Measurements from ENCODE around the gene PLCL1.

PLCL1 gene

GRCh38 chr2:197888321-197888720 is 83.9 kb downstream of the PLCL1 start:
- DNase-seq (ENCODE audit: low read depth in 2 of 2): no peak

- no peak for DNase-seq (ENCODE audit: low read depth in 2 of 2)
These were observed 84.6 kb downstream of the PLCL1 start for GRCh38 chr2:197889041-197889440.

DNA sequence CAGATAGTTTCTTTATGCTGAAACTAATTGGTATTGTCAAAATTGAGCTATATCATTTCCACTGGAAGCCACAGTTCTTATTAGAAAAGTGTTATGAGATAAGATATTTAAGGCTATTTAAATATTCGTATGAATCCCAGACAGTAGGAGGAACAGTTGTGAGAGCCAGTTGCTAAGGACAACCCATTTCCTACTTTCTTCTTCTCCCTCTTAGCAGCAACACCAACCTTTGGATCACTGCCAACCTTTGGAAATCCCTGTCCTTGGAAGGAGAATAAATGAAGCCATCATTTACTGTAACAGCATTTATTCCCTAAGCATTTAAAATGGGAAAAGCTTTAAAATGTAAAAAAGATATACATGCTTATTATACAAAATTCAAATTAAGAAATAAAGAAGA is 85.8 kb downstream of the PLCL1 start:
- DNase-seq (ENCODE audit: low read depth in 2 of 2): no peak

DNA sequence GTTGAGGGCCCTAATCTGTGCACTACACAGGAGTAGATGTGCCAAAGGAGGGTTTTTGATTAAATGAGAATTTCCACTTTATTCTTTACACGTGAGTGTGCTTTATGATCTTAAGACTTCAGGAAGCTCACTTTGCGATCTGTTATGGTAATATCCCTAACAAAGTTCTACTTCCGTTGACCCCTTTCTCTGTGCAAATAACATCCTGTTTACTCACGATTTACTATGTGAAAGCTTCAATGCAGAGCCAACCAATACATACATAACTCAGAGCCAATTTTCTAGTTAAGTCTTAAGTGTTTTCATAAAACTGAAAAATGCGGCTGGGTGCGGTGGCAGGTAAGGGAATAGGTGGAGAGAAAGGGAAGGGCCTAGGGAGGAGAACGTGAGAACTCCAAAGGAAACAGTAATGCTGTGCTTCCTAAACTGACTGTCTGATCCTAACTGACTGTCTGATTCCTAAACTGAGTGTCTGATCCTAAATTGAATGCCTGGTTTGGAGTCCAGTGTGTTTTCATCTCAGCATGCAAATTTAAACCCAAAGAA is 87.6 kb downstream of the PLCL1 start:
- DNase-seq (ENCODE audit: low read depth in 2 of 2): no peak

GRCh38 chr2:197893403-197894177 is 89.2 kb downstream of the PLCL1 start:
- DNase-seq (ENCODE audit: low read depth in 2 of 2): no peak

GRCh38 chr2:197894751-197895274 is 90.4 kb downstream of the PLCL1 start:
- no peak for DNase-seq (ENCODE audit: low read depth in 2 of 2)

DNA sequence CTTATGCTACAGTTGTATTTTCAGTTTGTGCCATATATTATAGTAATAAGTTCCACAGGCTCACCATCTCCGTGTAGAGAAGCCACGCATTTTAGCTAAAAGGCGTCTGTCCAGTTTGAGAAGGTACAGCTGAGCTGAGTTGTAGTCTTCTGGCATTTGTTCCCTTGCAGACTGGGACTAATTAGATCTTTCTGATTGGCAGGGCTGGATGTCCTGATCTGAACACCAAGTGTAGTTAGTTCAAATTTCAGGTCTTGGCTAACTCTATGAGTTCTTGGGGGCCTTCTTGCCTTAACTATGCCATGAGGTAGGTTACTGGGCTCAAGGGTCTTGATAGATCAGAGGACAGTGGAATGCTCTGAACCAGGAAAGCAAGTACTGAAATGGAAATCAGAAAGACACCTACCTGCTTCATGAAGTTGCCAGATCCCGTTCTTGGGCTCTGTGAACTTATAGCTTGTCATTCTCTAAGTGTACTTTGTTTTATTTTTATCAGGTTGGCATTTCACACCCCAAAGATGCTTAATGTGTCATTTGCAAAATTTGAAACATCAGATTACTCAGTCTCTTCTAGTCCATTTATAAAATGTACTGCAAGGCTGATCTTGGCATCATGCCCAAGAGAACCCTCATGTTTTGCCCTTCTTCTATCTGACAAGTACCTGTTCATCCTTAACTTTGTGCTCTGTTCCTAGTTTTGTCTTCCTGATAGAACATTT is 93.7 kb downstream of the PLCL1 start:
- no peak for DNase-seq (ENCODE audit: low read depth in 2 of 2)

- DNase-seq (ENCODE audit: low read depth in 2 of 2): no peak
These were observed 100.1 kb downstream of the PLCL1 start for GRCh38 chr2:197904446-197904845.

DNA sequence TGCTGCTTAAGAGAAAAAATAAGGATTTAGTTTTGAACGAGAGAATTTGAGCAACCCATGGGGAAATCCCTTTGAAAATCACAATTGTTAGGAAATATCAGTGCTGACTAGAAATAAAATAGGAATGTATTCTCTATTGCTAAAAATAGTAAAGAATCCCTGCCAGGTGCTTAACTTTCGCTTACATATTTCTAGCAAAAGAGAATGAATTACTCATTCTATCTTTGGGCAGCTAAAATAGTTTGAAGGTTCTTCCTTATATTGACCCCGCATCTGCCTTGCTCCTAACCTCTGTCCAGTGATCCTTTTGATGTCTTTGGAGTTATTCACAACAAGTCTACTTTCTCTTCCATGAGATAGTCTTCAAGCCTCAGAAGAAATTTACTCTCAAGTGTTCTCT is 103.8 kb downstream of the PLCL1 start:
- DNase-seq (ENCODE audit: low read depth in 2 of 2): no peak

DNA sequence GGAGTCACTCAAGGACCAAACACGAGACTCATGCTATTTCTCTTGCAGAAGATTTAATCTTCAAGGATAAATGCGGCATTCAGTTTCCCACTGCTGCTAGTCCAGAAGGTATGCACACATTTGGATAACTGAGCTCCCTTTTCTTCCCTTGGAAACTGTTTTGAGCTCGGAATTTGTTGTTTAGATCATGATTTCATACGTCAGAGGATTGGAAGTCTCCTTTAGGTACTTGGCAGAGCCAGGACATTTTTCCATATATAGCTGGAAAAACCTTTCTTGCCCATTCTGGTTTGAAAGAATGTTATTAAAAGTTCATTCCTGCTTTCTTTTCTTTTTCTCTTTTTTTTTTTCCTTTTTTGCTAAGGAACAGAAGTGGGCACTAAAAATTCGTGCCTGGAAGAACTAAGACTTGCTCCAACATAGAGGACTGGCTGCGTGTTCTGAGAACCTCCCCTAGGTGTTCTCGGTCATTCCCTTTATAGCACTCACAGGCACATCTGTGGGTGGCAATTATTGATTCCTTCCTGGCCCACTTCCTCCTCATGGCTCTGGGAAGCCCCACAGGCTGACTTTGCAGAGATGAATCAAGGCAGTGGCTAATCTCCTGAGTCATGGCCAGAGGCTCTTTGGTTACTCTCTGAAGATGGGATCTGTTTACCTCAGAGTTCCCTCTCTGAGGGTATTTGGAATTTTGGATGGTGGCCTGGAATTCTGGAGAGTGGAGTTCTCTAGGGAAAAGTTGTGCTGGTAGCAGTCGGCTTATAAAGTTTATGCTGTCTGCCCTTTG is 104.8 kb downstream of the PLCL1 start:
- no peak for DNase-seq (ENCODE audit: low read depth in 2 of 2)

DNA sequence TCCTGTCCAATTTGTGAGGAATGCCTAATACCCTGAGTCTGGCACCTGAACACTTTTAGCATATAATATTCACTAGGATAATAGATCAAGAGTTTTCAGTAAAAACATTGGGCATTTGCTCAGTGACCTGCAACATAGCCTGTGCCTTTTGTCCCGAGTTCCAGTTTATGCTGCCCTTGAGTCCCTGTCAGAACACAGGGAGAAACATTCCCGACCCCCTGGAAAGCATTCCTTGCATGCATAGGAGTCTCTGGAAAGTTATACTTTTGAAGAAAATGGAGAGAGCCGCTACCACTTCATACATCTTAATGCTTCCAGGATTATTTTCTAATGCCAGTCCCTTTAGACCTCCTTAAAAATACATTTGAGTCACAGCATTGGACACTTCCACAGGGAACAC is 107.3 kb downstream of the PLCL1 start:
- no peak for DNase-seq (ENCODE audit: low read depth in 2 of 2)

DNA sequence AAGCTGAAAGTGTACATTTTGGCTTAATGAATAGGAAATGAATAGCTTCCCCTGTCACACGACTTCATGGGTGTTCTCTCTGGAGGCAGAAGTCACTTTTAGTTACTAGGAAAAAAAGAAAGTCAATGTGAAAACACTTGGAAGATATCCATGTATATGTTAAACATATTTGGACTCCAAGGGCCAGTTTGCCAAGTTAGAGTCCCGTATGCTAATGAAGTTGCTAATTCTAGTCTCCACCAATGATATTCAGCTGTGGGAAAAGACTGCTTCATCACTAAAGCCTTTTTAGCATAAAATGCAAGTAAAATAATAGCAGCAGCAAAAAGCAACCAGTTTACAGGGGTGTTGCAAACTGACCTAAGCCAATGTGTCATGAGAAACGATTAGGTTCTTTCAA is 108.7 kb downstream of the PLCL1 start:
- no peak for DNase-seq (ENCODE audit: low read depth in 2 of 2)

GRCh38 chr2:197914778-197915177 is 110.4 kb downstream of the PLCL1 start:
- DNase-seq (ENCODE audit: low read depth in 2 of 2): no peak

GRCh38 chr2:197915548-197916265 is 111.3 kb downstream of the PLCL1 start:
- DNase-seq (ENCODE audit: low read depth in 2 of 2): no peak

DNA sequence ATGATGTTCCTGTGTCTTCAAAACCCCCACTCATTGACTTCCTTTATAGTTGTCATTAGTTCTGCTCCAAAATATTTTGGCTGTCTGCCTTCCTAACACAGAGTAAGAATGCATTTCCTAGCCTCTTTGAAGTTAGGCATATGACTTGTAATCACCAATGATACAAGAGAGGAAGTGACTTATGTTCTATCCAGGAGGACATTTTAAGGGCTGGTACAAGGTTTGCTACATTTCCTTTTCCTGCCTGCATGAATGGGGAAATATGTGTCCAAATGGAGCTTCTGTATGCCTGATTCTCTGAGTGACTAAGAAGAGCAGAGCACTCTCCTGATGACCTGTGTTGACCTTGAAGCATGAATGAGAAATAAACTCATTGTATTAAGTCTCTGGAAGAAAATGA is 115.1 kb downstream of the PLCL1 start:
- DNase-seq (ENCODE audit: low read depth in 2 of 2): no peak

- DNase-seq (ENCODE audit: low read depth in 2 of 2): no peak
These were observed 115.7 kb downstream of the PLCL1 start for GRCh38 chr2:197920088-197920487.

DNA sequence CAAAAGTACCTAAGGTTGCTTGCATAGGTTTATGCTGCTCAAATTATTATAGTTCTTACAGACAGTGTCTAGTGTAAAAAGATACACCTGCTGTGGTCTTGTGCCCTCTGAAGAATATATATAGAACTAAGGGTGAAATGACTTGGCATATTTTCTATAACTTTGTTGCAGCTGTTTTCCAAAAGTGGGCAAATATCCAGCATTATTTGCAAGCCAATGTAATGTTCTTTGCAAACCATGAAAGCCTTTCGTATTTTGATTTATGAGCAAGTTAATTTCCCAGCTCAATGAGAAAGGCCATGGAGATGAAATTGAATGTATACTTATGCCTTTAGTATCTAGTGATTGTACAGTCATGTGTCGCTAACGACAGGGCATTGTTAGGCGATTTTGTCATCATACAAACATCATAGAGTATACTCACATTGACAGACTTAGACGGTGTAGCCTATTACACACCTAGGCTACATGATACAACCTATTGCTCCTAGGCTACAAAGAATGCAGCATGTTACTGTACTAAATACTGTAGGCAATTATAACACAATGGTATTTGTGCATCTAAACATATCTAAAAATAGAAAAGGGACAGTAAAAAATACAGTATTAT is 116.3 kb downstream of the PLCL1 start:
- DNase-seq (ENCODE audit: low read depth in 2 of 2): no peak

- no peak for DNase-seq (ENCODE audit: low read depth in 2 of 2)
These were observed 120.1 kb downstream of the PLCL1 start for GRCh38 chr2:197924483-197924882.

GRCh38 chr2:197925204-197925603 is 120.8 kb downstream of the PLCL1 start:
- no peak for DNase-seq (ENCODE audit: low read depth in 2 of 2)

- DNase-seq (ENCODE audit: low read depth in 2 of 2): no peak
These were observed 121.6 kb downstream of the PLCL1 start for GRCh38 chr2:197925976-197926375.

DNA sequence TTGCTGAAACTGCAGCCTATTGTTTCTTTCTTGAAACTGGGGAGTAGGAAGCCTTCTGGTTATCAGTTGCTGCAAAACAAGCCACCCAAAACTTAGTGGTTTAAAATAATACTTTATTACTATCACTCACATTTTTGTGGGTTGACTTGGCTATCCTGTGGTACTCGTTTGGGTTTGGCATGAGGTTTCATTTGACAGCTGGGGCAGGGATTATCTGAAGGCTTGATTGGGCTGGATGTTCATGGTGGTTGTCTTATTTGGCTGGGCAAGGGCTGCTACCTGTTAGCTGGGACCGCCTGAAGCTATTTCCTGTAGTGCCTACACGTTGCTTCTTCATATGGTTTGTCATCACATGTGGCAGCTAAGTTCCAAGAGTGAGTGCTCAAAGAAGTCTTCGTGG is 122.3 kb downstream of the PLCL1 start:
- no peak for DNase-seq (ENCODE audit: low read depth in 2 of 2)
